ENCODE results near the gene IL3RA. TPM values are rescaled to one million over a fixed set of nuclear protein-coding genes. Genes with fewer than 3 reads are reported as not detected.

The IL3RA gene
- total and polyA plus RNA-seq, 2 of the 8 experiments (the other 6 are each of a cell fraction or from before 2014, with no cell fraction given), result 0.11 TPM; not detected in 1

GRCh38 chrX:1407035-1407434, 70.5 kb downstream of the IL3RA start:
- Histone ChIP-seq H3K27ac (ENCODE audit: low read depth, low read length) (no peak overlapping the region), H3K79me1 (ENCODE audit: low read depth, low read length) (no peaks in the 10 kb centered on the region; the same call in 1 of the 2 replicates), H2BK15ac (ENCODE audit: low read length) (no peak overlapping the region), H3K4me2 (ENCODE audit: insufficient read depth in 1 of 2, low read depth in 2 of 2, low read length in 2 of 2) (no peak overlapping the region), H4K20me1 (replicated peaks in 1 of 2; ENCODE audit: control insufficient read depth in 1 of 2, insufficient read depth in 2 of 2, low read length in 2 of 2) (peaks cover 0 to 22% of the 10 kb centered on the region in 2 experiments), H3K9ac (replicated peaks in 1 of 4; ENCODE audit: extremely low read depth in 1 of 4, low read depth in 3 of 4, low read length in 3 of 4) (no peak overlapping the region), H3K36me3 (ENCODE audit: control insufficient read depth in 2 of 4, insufficient read depth in 4 of 4, low read length in 3 of 4) (peaks cover 17 to 73% (median 54%) of the 10 kb centered on the region in 4 experiments), H3K4ac (replicated peaks; ENCODE audit: insufficient read length, low read depth, low read length) (no peak overlapping the region), H3K23me2 (ENCODE audit: low read depth, low read length) (peaks cover 41% of the 10 kb centered on the region; the same call in 1 of the 2 replicates), H4K8ac (ENCODE audit: extremely low read depth, insufficient read depth, low read length) (no peak overlapping the region), H4K5ac (ENCODE audit: insufficient read length, low read depth, low read length) (no peak overlapping the region), H2AFZ (ENCODE audit: low read length) (no peak overlapping the region), H2BK12ac (ENCODE audit: low read depth, low read length) (no peak overlapping the region), H4K91ac (replicated peaks; ENCODE audit: insufficient read length, low read length) (no peak overlapping the region), H3K4me3 (ENCODE audit: extremely low read depth in 1 of 4, insufficient read depth in 2 of 4, low read depth in 3 of 4, low read length in 4 of 4) (no peak overlapping the region), H3K27me3 (replicated peaks in 1 of 4; ENCODE audit: control insufficient read depth in 3 of 4, extremely low read depth in 1 of 4, insufficient read depth in 3 of 4, low read length in 3 of 4) (no peaks in the 10 kb centered on the region), H2AK5ac (ENCODE audit: low read depth, low read length) (no peak overlapping the region), H3K4me1 (replicated peaks in 1 of 4; ENCODE audit: control insufficient read depth in 3 of 4, insufficient read depth in 4 of 4, low read length in 3 of 4) (no peaks in the 10 kb centered on the region), H3K56ac (replicated peaks; ENCODE audit: insufficient read length, low read depth, low read length) (no peak overlapping the region), H3K9me3 (ENCODE audit: insufficient read depth in 2 of 2, low read depth in 1 of 2, low read length in 1 of 2) (no peaks in the 10 kb centered on the region), H2BK5ac (ENCODE audit: low read depth, low read length) (no peak overlapping the region), H2BK20ac (ENCODE audit: low read length) (no peak overlapping the region), H3K14ac (ENCODE audit: insufficient read length) (no peak overlapping the region), H3K23ac (ENCODE audit: insufficient read length) (no peak overlapping the region), H2BK120ac (replicated peaks; ENCODE audit: low read depth, low read length) (no peak overlapping the region), H3K18ac (ENCODE audit: extremely low read depth, low read length) (no peak overlapping the region), H3K79me2 (ENCODE audit: control insufficient read depth in 1 of 2, insufficient read depth in 2 of 2, low read length in 2 of 2) (no peaks in the 10 kb centered on the region)
- POLR2A ChIA-PET (ENCODE audit: partially characterized antibody), result no interaction called here
- no peak for FAIRE-seq
- DNase-seq (ENCODE audit: low read depth in 1 of 2, low spot score in 2 of 2), result no peak
- CTCF ChIA-PET (ENCODE audit: partially characterized antibody), result no interaction called here
- TF ChIP-seq POLR2AphosphoS5 (IDR thresholded peaks at IDR 0.05; ENCODE audit: low read depth, low read length) (no peak), EGR1 (IDR thresholded peaks at IDR 0.05; ENCODE audit: borderline replicate concordance, low read depth, low read length) (no peak), TAF7 (optimal IDR thresholded peaks at IDR 0.05; ENCODE audit: borderline replicate concordance, low read depth, low read length) (no peak), CBX8 (IDR thresholded peaks at IDR 0.05; ENCODE audit: borderline replicate concordance, low read depth, low read length) (no peak), CBX5 (IDR thresholded peaks at IDR 0.05; ENCODE audit: low read depth, low read length) (no peak)

Data from H1 (cell line).